ENCODE measurements around the gene RCOR2.

DNA sequence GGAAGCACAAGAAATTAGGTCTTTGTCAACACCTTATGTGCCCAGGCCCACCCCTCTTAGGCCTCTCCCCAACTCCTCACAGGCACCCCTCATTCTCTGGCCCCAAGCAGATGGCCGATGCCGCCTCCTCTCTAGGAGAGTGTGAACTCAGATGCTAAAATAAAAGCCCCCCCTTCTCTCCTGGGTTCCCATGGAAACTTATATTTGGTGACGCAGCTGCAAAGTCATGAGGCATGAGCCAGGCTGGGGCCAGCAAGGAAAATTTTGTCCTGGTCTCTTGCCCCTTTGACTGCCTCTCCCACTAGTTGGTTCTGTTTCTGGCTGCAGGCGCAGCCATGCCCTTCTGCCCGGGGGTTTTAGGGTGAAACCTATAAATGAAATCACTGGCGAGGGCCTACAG, 11.8 kb downstream of the RCOR2 start:
- TF ChIP-seq EZH2 (IDR thresholded peaks at IDR 0.05; ENCODE audit: low read depth) (no peak), CTCF (conservative IDR thresholded peaks at IDR 0.05) (no peak)
